Body of pancreas (tissue), 4 donors: Measurements from ENCODE around the gene GRIA4.

Experiments used
- CTCF ChIP-seq, 7 experiments: fragments of 450-650 bp in 4 of 7; fragments of 200-600 bp in 3 of 7; sonication (generic) in 3 of 7; IDR thresholded peaks; one replicate each; pipeline ENCODE4 v1.5.1; 2016 to 2019; ENCODE audit warnings: antibody characterized with exemption in 7 of 7
- POLR2A ChIP-seq, 3 donors: fragments of 450-650 bp; IDR thresholded peaks; one replicate each; pipeline ENCODE4 v1.6.1; 2016; ENCODE audit warnings: antibody characterized with exemption in 3 of 3, mild to moderate bottlenecking in 2 of 3

DNA sequence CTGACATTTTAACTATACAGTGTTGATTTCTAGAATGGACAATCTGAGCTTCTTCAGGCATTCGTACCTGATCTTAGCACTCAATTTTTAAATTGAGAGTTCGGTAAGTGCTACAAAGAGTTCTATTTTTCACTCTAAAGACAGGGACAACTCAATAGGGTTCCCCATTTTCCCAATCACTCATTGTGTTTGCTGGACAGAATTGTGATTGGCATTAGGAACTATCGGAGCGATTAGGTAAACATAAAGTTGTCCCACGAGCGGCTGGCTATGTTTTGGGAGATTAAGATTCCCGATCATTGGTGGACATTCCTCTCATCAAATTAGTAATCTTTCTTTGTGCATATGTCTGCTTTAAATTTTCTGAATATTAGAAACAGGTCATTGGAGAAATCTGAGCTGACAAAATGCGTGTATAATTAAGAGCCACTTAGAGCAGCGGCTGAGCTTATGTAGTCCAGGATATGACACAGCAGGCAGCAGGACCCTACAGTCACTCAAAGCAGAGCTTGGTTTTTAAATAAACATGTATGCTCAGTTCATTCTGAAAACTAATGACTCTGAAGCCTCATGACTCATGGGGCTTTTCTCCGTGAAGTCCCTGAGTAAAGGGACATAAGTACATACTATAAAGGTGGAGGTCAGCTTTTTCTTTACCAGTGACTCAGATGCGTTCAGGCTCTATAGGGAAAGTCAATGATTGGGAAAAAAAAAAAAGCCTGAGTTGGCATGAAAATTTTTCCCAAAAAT lies 109.4 kb downstream of the GRIA4 start:
- TF ChIP-seq CTCF (IDR thresholded peaks at IDR 0.05) (no peak), POLR2A (IDR thresholded peaks at IDR 0.05) (no peak)
